Stimulated activated CD8-positive, alpha-beta memory T cell treated with anti-CD3 and anti-CD28 coated beads, Interleukin-15, amount 100 ng/mL, for 1 hour (primary cell): ENCODE results near the gene MRNIP.
"Not testable (repeated sequence)": the region's sequence is repeated elsewhere in the genome, so short reads cannot be mapped to it uniquely, and the experiment has no call there.

ENCODE experiments used
- DNase-seq: peaks from one replicate; pipeline ENCODE4 v3.0.0-alpha.2; 2020; ENCODE audit warnings: low read depth

The MRNIP gene

GRCh38 chr5:179792612-179793467, 65.8 kb downstream of the MRNIP start:
- no peak for DNase-seq

- DNase-seq: no peak
Observed at GRCh38 chr5:179791881-179792611, 66.6 kb downstream of the MRNIP start.

- not testable (repeated sequence) for DNase-seq
Observed at GRCh38 chr5:179789278-179789677, 69.3 kb downstream of the MRNIP start.

- no peak for DNase-seq
Observed at GRCh38 chr5:179788193-179788854, 70.3 kb downstream of the MRNIP start.
